ENCODE measurements around the gene TNC. TPM values are rescaled to one million over a fixed set of nuclear protein-coding genes. Genes with fewer than 3 reads are reported as not detected.
A peak's percentile ranks its signal among the peaks of the same experiment; 100 is the strongest.

The TNC gene
- total RNA-seq, 1 donor from 2014 or later = 137 TPM

GRCh38 chr9:115033800-115034199 lies 84.2 kb downstream of the TNC start:
- no peaks in the 10 kb centered on the region for H3K36me3 ChIP-seq
- no peaks in the 10 kb centered on the region for H3K27me3 ChIP-seq
- H3K4me1 ChIP-seq = peaks cover 13 to 24% of the 10 kb centered on the region in 2 donors
- DNase-seq (ENCODE audit: low spot score in 2 of 2) = no peak
- H3K9me3 ChIP-seq = no peaks in the 10 kb centered on the region
- H3K27ac ChIP-seq = peak overlapping the region; percentile 91 to 93
- no peak overlapping the region for H3K4me3 ChIP-seq
- TF ChIP-seq CTCF (IDR thresholded peaks at IDR 0.05) = no peak
- intact Hi-C loops (cut with DNase I) = no loop called here

- DNase-seq (ENCODE audit: low spot score in 2 of 2) = no peak
- H3K4me1 ChIP-seq = peaks cover 11 to 21% of the 10 kb centered on the region in 2 donors
- intact Hi-C loops (cut with DNase I) = no loop called here
- H3K4me3 ChIP-seq = no peak overlapping the region
- no peak for TF ChIP-seq CTCF (IDR thresholded peaks at IDR 0.05)
- H3K27ac ChIP-seq = no peak overlapping the region
- no peaks in the 10 kb centered on the region for H3K36me3 ChIP-seq
- H3K27me3 ChIP-seq = no peaks in the 10 kb centered on the region
- no peaks in the 10 kb centered on the region for H3K9me3 ChIP-seq
Measured at GRCh38 chr9:115032296-115032695, 85.7 kb downstream of the TNC start.

- Histone ChIP-seq H3K4me1 (peaks cover under 1 to 8% of the 10 kb centered on the region in 2 donors), H3K27me3 (no peaks in the 10 kb centered on the region), H3K36me3 (no peaks in the 10 kb centered on the region), H3K9me3 (no peaks in the 10 kb centered on the region), H3K4me3 (no peak overlapping the region), H3K27ac (no peak overlapping the region)
- no peak for TF ChIP-seq CTCF (IDR thresholded peaks at IDR 0.05)
- intact Hi-C loops (cut with DNase I) = no loop called here
- no peak for DNase-seq (ENCODE audit: low spot score in 2 of 2)
Measured at GRCh38 chr9:115030006-115030405, 88.0 kb downstream of the TNC start.

- Histone ChIP-seq H3K9me3 (no peaks in the 10 kb centered on the region), H3K4me3 (no peak overlapping the region), H3K27me3 (no peaks in the 10 kb centered on the region), H3K27ac (no peak overlapping the region), H3K36me3 (no peaks in the 10 kb centered on the region), H3K4me1 (no peaks in the 10 kb centered on the region)
- intact Hi-C loops (cut with DNase I) = no loop called here
- no peak for DNase-seq (ENCODE audit: low spot score in 2 of 2)
- no peak for TF ChIP-seq CTCF (IDR thresholded peaks at IDR 0.05)
Measured at GRCh38 chr9:115025721-115026120, 92.2 kb downstream of the TNC start.

- intact Hi-C loops (cut with DNase I) = no loop called here
- H3K4me3 ChIP-seq = no peak overlapping the region
- H3K9me3 ChIP-seq = no peaks in the 10 kb centered on the region
- no peaks in the 10 kb centered on the region for H3K36me3 ChIP-seq
- no peaks in the 10 kb centered on the region for H3K27me3 ChIP-seq
- no peak overlapping the region for H3K27ac ChIP-seq
- TF ChIP-seq CTCF (IDR thresholded peaks at IDR 0.05) = no peak
- DNase-seq (ENCODE audit: low spot score in 2 of 2) = no peak
- no peaks in the 10 kb centered on the region for H3K4me1 ChIP-seq
Measured at GRCh38 chr9:115024925-115025535, 92.9 kb downstream of the TNC start.
